WERI-Rb-1 (cell line): Measurements from ENCODE around the gene RBMXL2.

Source experiments
- DNase-seq: peaks from one replicate; pipeline ENCODE4 v3.0.0-alpha.2; 2020
- H3K27ac ChIP-seq: fragments of 250-450 bp; sonication (Bioruptor Pico); 2 replicates; pipeline ENCODE4 v1.5.1; 2020; ENCODE audit warnings: mild to moderate bottlenecking, moderate library complexity
- H3K27me3 ChIP-seq: fragments of 250-450 bp; sonication (Bioruptor Pico); 2 replicates; pipeline ENCODE4 v1.5.1; 2021; ENCODE audit warnings: mild to moderate bottlenecking, low read depth, moderate library complexity; ENCODE audit not compliant: insufficient read depth, severe bottlenecking
- H3K36me3 ChIP-seq: fragments of 250-450 bp; sonication (Bioruptor Pico); 2 replicates; pipeline ENCODE4 v1.5.1; 2020; ENCODE audit warnings: mild to moderate bottlenecking, moderate library complexity
- H3K4me3 ChIP-seq: 2 replicates; pipeline ENCODE4 v1.5.1; 2011; ENCODE audit warnings: low read depth, mild to moderate bottlenecking, control low read depth, low read length
- H3K9me3 ChIP-seq: fragments of 250-450 bp; sonication (Bioruptor Pico); 2 replicates; pipeline ENCODE4 v1.5.1; 2021; ENCODE audit warnings: mild to moderate bottlenecking, moderate library complexity; ENCODE audit not compliant: severe bottlenecking
- TF ChIP-seq, protein P1 (sequence below): IDR thresholded peaks from 2 replicates; pipeline ENCODE4 v1.5.1; 2011; ENCODE audit warnings: low read depth, mild to moderate bottlenecking, control low read depth, inconsistent platforms, low read length

The RBMXL2 gene

DNA sequence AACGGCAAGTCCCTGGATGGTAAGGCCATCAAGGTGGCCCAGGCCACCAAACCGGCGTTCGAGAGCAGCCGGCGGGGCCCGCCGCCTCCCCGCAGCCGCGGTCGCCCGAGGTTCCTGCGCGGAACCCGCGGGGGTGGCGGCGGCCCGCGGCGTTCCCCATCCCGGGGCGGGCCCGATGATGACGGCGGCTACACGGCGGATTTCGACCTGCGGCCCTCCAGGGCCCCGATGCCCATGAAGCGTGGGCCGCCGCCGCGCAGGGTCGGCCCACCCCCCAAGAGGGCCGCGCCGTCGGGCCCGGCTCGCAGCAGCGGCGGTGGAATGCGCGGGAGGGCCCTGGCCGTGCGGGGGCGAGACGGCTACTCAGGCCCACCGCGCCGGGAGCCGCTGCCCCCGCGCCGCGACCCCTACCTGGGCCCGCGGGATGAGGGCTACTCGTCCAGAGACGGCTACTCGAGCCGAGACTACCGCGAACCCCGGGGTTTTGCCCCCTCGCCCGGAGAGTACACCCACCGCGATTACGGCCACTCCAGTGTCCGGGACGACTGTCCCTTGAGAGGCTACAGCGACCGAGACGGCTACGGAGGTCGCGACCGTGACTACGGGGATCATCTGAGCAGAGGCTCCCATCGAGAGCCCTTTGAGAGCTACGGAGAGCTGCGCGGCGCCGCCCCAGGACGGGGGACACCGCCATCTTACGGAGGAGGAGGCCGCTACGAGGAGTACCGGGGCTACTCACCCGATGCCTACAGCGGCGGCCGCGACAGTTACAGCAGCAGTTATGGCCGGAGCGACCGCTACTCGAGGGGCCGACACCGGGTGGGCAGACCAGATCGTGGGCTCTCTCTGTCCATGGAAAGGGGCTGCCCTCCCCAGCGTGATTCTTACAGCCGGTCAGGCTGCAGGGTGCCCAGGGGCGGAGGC is 792 bp downstream of the RBMXL2 start:
- DNase-seq, result no peak
- Histone ChIP-seq H3K27me3 (peaks cover 42% of the 10 kb centered on the region), H3K27ac (no peak overlapping the region), H3K9me3 (no peaks in the 10 kb centered on the region), H3K4me3 (no peak overlapping the region), H3K36me3 (no peaks in the 10 kb centered on the region)
- TF ChIP-seq, protein P1, sequence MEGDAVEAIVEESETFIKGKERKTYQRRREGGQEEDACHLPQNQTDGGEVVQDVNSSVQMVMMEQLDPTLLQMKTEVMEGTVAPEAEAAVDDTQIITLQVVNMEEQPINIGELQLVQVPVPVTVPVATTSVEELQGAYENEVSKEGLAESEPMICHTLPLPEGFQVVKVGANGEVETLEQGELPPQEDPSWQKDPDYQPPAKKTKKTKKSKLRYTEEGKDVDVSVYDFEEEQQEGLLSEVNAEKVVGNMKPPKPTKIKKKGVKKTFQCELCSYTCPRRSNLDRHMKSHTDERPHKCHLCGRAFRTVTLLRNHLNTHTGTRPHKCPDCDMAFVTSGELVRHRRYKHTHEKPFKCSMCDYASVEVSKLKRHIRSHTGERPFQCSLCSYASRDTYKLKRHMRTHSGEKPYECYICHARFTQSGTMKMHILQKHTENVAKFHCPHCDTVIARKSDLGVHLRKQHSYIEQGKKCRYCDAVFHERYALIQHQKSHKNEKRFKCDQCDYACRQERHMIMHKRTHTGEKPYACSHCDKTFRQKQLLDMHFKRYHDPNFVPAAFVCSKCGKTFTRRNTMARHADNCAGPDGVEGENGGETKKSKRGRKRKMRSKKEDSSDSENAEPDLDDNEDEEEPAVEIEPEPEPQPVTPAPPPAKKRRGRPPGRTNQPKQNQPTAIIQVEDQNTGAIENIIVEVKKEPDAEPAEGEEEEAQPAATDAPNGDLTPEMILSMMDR, result no peak

GRCh38 chr11:7098235-7098832 is 9.5 kb downstream of the RBMXL2 start:
- DNase-seq, result no peak
- Histone ChIP-seq H3K27me3 (peaks cover 17% of the 10 kb centered on the region), H3K9me3 (no peaks in the 10 kb centered on the region), H3K4me3 (no peak overlapping the region), H3K36me3 (no peaks in the 10 kb centered on the region), H3K27ac (no peak overlapping the region)
- TF ChIP-seq, protein P1, result peak; percentile 70

DNA sequence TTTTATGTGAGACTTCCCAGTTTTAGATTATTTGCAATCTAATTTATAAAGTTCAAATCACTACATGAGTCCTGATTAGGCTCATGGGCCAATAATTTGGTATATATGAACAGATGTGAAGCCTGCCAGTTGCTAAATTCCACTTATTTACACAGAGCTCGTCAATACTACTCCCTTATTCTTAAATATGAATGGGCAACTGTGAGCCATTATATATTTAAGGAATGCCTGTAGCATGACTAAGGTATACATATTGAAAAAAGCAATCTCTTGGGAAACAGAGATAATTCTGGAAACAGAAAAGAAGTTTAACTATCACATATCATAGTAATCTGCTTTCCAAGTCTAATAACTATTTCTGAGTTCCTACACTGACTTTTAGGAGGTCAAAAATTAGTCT is 27.0 kb downstream of the RBMXL2 start:
- no peak overlapping the region for H3K27ac ChIP-seq
- no peaks in the 10 kb centered on the region for H3K9me3 ChIP-seq
- no peaks in the 10 kb centered on the region for H3K36me3 ChIP-seq
- peaks cover 35% of the 10 kb centered on the region for H3K27me3 ChIP-seq
- no peak overlapping the region for H3K4me3 ChIP-seq
- DNase-seq, result no peak
- TF ChIP-seq, protein P1, result no peak

- Histone ChIP-seq H3K36me3 (no peaks in the 10 kb centered on the region), H3K9me3 (no peaks in the 10 kb centered on the region), H3K4me3 (no peak overlapping the region), H3K27ac (no peak overlapping the region), H3K27me3 (peaks cover 37% of the 10 kb centered on the region)
- no peak for DNase-seq
- TF ChIP-seq, protein P1, result no peak
These were observed 27.6 kb downstream of the RBMXL2 start for GRCh38 chr11:7116370-7116769.

DNA sequence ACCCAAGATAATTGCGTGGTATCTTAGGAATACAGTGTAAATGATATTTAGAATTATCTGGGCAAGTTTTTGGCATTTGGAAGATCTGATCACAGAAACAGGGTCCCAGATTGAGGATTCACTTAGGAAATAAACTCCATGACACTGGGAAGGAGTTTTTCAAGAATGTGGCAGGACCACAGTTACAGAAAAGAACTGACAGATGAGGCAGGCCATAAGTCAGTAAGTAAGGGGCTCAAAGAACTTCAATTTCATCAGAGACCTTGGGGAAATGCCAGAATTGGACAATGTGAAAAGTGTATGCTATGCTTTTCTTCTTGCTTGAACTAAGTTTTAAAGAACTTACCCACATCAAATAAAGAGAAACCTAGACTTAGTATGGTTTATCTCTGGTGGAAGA is 49.3 kb downstream of the RBMXL2 start:
- H3K27me3 ChIP-seq, result peaks cover 13% of the 10 kb centered on the region
- no peak overlapping the region for H3K4me3 ChIP-seq
- TF ChIP-seq, protein P1, result no peak
- H3K27ac ChIP-seq, result no peak overlapping the region
- H3K36me3 ChIP-seq, result no peaks in the 10 kb centered on the region
- DNase-seq, result no peak
- no peaks in the 10 kb centered on the region for H3K9me3 ChIP-seq
